SJSA1 (cell line): ENCODE measurements around the gene SRP9. TPM values are rescaled to one million over a fixed set of nuclear protein-coding genes. Genes with fewer than 3 reads are reported as not detected.
A peak's percentile ranks its signal among the peaks of the same experiment; 100 is the strongest.
"Not testable (repeated sequence)": the region's sequence is repeated elsewhere in the genome, so short reads cannot be mapped to it uniquely, and the experiment has no call there.

Source experiments
- DNase-seq, 2 experiments: peaks; one replicate each; pipeline ENCODE4 v3.0.0-alpha.2; 2015 to 2020; ENCODE audit warnings: low spot score in 2 of 2, low read depth in 1 of 2
- H3K27ac ChIP-seq: fragments of 250-450 bp; sonication (Bioruptor Pico); 2 replicates; pipeline ENCODE4 v1.5.1; 2020; ENCODE audit warnings: mild to moderate bottlenecking, moderate library complexity
- H3K27me3 ChIP-seq: fragments of 250-450 bp; sonication (Bioruptor Pico); replicated peaks from 2 replicates; pipeline ENCODE4 v1.5.1; 2020; ENCODE audit warnings: mild to moderate bottlenecking, moderate library complexity
- H3K36me3 ChIP-seq: fragments of 250-450 bp; sonication (Bioruptor Pico); 2 replicates; pipeline ENCODE4 v1.5.1; 2020; ENCODE audit warnings: mild to moderate bottlenecking
- H3K4me1 ChIP-seq: fragments of 250-450 bp; sonication (Bioruptor Pico); replicated peaks from 2 replicates; pipeline ENCODE4 v1.6.1; 2021; ENCODE audit warnings: mild to moderate bottlenecking
- H3K4me3 ChIP-seq: fragments of 250-450 bp; sonication (Bioruptor Pico); 2 replicates; pipeline ENCODE4 v1.5.1; 2020; ENCODE audit warnings: mild to moderate bottlenecking
- H3K9me3 ChIP-seq: fragments of 250-450 bp; sonication (Bioruptor Pico); replicated peaks from 2 replicates; pipeline ENCODE4 v1.5.1; 2020; ENCODE audit warnings: mild to moderate bottlenecking
- total RNA-seq: library from RNA; depleted of rRNA; stranded (reverse); fragments of >200 nt; shearing (Covaris generic); gene quantifications from 2 replicates; pipeline ENCODE4 v1.2.3, GENCODE V29; 2014

The SRP9 gene
- total RNA-seq, 1 experiment from 2014 or later, result 735 TPM

DNA sequence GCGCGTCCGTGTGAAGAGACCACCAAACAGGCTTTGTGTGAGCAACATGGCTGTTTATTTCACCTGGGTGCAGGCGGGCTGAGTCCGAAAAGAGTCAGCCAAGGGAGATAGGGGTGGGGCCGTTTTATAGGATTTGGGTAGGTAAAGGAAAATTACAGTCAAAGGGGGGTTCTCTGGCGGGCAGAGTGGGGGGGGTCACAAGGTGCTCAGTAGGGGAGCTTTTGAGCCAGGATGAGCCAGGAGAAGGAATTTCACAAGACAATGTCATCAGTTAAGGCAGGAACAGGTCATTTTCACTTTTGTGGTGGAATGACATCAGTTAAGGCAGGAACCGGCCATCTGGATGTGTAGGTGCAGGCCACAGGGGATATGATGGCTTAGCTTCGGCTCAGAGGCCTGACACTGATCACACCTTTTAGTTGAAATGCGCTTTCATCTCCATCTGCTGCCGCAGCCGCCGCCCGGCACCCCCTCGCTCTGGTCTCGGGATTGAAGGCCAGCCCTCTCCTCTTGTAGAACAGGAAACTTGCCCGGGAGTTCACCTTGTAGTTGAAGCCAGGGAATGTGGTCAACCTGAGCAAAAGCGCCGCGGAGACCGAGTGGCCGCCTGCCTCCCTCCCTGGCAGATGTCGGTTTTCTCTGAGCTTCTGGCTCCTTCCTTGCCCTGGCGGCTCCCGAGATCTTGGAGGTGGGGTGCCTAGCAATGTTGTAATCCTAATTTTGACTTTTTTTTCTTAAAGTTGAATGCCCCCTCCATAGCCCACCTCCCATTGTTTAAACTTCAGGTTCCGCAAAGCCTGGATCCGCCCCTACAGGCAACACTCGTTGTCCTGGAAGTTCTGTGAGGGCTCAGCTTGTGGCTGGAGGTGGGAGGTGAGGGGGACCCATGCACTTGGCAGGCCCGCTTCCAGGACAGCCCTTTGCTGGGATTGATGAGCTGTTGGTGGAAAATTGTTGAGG lies 33.2 kb downstream of the SRP9 start:
- peak in 1 of 2 experiments; percentile 12 for DNase-seq
- peak overlapping the region; percentile 55 for H3K4me3 ChIP-seq
- not testable (repeated sequence) for H3K27me3 ChIP-seq, H3K9me3 ChIP-seq
- H3K27ac ChIP-seq, result peak overlapping the region; percentile 44
- peaks cover 13% of the 10 kb centered on the region for H3K36me3 ChIP-seq
- peaks cover 32% of the 10 kb centered on the region for H3K4me1 ChIP-seq

DNA sequence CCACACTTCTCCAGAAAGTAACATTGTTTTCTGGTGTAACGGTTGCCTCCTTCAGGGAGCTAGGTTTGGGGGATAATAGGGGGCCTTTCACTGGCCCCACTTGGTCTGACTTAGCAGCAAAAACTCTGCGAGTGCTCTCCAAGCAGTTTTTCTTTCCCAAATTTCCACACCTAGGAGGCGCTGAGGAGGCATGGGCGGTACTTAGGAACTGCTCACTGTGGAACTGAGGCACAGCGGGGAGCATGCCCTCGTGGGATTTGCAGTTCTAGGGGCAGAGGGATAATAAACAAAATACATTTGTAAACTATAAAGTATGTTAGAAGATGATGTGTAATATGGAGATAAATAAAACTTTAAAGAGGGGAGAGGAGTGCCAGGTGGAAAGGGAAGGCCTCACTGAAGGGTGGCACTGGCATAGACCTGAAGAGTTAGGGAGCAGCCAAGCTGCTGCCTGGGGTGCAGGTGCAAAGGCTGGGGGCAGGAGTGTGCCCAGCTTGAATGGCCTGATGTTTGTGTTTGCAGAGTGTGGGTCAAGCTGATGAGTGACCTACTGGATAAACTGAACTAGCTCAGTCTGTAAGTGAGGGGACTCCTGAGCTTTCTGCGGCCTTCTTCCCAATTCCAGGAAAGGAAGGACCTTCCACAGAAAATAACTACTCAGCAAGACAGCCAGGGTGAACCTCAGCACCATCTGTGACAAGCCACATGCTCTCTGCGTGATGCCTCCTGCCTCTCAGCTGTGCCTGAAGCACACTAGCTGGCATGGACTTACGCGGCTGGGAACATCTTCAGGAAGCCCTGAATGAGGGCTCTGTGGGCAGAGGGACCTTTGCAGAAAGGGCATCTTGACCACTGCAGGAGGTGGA lies 34.2 kb downstream of the SRP9 start:
- no peak for DNase-seq
- Histone ChIP-seq H3K27ac (no peak overlapping the region), H3K4me1 (peaks cover 38% of the 10 kb centered on the region), H3K36me3 (peaks cover 21% of the 10 kb centered on the region), H3K4me3 (no peak overlapping the region), H3K27me3 (no peaks in the 10 kb centered on the region), H3K9me3 (no peaks in the 10 kb centered on the region)

DNA sequence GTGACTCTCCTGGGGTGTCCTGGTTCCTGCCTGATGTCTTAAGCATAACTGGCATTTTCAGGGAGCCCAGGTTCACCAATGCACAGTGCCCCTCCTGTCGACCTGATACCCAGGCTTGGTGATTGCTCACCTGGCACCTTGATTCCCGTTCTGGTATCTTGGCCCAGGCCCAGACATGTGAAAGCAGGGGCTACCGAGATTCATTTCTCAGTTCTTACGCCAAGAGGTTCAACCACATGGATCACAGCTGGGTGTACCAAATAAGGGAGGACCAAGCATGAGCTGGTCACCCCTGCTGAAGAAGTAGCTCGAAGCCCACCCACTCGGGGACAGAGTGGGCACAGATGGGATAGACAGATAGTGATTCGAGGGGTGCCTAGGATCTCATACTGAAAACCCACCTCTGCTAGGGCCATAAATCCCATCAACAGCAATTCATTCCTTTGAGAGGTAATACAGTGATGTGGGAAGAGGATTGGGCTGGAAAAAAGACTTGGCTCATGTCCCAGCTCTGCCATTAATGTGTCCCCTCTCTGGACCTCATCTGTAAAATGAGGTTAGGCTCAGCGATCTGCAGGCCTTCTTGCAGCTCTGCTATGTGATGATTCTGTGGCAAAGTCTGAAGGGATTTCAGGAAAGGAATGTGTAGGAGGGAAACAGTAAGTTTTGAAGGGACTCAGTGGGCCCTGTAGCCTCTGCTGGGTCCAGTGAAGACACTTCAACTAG lies 35.0 kb downstream of the SRP9 start:
- Histone ChIP-seq H3K9me3 (no peaks in the 10 kb centered on the region), H3K4me1 (peaks cover 46% of the 10 kb centered on the region), H3K4me3 (no peak overlapping the region), H3K36me3 (peaks cover 22% of the 10 kb centered on the region), H3K27me3 (no peaks in the 10 kb centered on the region), H3K27ac (no peak overlapping the region)
- no peak for DNase-seq

DNA sequence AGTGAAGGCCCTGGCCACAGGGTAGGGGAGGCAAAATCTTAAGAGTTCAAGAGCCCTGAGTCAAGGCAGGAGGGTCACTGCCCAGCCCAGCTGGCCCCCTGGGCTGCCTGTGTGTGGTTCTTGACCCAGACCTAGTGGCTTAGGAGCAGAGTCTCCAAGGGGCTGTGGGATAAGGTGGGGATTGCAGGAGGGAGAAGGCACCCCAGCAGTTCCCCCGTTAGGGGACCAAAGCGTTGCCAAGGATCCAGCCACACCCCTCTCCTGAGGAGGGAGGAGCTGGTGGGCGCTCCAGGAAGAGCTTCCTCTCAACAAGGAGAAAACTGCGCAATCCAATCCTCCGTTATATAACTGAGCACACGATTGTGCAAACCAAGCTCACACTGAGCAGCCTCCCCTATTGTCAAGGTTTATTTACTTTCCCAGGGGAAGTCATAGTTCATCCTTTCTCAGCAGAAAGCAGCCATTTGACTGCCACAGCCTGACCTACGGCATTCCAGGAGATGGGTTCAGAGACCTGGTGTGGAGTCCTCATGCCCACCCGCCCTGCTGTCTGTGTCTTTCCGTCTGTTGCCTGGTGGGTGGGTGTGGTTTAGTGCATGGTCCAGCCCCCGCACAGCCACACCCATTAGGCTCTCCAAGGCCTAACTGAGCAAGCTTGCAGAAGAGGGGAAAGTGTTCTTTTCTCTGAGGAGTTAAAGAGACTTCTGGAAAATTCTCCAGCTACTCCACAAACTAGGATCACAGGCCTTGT lies 35.8 kb downstream of the SRP9 start:
- peak in 1 of 2 experiments; percentile 21 for DNase-seq
- peaks cover 53% of the 10 kb centered on the region for H3K4me1 ChIP-seq
- H3K27ac ChIP-seq, result peak overlapping the region; percentile 22; the same call in 1 of the 2 replicates

DNA sequence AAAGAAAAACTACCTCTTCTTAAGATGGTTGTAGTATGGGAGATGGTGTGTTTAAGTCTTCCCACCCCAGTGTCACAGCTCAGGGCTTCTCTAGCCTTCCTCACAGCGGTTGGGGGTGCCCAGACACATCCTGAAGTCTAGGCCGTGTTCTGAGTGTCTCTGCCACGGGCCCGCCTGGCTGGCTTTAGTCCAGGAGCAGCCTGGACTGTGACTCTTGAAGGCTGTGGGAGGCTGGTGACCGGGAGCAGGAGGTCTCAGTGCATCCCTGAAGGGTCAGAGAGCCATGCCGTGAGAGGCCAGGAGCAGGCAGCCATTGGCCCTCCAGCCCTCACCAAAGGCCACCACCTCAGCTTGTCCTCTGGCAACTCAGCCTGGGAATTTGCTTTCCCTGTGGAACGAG lies 36.8 kb downstream of the SRP9 start:
- Histone ChIP-seq H3K4me1 (peaks cover 52% of the 10 kb centered on the region), H3K27me3 (no peaks in the 10 kb centered on the region), H3K9me3 (no peaks in the 10 kb centered on the region), H3K36me3 (peaks cover 22% of the 10 kb centered on the region), H3K27ac (no peak overlapping the region), H3K4me3 (no peak overlapping the region)
- no peak for DNase-seq

More for the DNA sequence above, 35.8 kb downstream of the SRP9 start:
- no peaks in the 10 kb centered on the region for H3K27me3 ChIP-seq
- H3K36me3 ChIP-seq, result peaks cover 22% of the 10 kb centered on the region
- H3K9me3 ChIP-seq, result no peaks in the 10 kb centered on the region
- no peak overlapping the region for H3K4me3 ChIP-seq

DNA sequence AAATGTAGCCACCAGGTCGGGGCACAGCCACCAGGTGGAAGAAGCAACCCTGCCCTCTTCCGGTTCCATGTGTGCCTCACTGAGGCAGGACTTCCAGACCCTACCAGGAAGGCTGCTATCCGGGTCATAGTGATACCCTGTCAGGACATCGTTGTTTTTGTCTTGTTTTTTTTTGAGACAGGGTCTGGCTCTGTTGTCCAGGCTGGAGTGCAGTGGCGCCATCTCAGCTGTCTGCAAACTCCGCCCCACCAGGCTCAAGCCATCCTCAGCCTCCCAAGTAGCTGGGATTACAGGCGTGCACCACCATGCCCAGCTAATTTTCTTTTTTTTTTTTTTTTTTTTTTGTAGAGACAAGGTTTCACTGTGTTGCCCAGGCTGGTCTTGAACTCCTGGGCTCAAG lies 37.5 kb downstream of the SRP9 start:
- H3K4me3 ChIP-seq, H3K9me3 ChIP-seq, H3K27me3 ChIP-seq, DNase-seq, H3K27ac ChIP-seq: not testable (repeated sequence)
- Histone ChIP-seq H3K4me1 (peaks cover 51% of the 10 kb centered on the region), H3K36me3 (peaks cover 26% of the 10 kb centered on the region)

DNA sequence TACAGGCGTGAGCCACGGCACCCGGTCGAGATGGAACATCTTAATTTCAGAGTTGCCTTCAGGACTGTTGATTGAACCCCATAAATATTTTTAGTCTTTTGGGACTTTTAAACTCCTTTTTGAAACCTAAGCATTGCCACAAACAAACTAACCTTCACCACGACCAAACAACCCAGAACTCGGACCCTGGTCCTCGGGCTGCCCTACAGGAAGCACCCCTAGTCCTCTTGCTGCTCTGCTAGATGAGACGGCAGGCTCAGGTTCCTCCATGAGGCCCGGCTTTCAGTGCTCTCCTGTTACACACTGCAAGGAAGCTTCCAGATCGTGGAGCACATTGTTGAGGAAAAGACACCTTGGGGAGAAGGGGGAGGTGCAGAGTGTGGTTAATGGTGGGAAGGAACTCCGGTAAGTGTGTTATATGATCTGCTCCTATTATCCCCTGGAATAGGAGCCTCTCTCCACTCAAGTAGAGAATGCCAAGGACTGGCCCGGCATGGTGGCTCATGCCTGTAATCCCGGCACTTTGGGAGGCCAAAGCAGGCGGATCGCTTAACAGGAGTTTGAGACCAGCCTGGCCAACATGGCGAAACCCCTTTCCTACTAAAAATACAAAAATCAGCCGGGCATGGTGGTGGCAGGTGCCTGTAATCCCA lies 38.0 kb downstream of the SRP9 start:
- no peak overlapping the region for H3K27ac ChIP-seq
- no peaks in the 10 kb centered on the region for H3K9me3 ChIP-seq
- DNase-seq, result no peak
- H3K27me3 ChIP-seq, result no peaks in the 10 kb centered on the region
- H3K36me3 ChIP-seq, result peaks cover 26% of the 10 kb centered on the region
- H3K4me1 ChIP-seq, result peaks cover 56% of the 10 kb centered on the region
- H3K4me3 ChIP-seq, result no peak overlapping the region

DNA sequence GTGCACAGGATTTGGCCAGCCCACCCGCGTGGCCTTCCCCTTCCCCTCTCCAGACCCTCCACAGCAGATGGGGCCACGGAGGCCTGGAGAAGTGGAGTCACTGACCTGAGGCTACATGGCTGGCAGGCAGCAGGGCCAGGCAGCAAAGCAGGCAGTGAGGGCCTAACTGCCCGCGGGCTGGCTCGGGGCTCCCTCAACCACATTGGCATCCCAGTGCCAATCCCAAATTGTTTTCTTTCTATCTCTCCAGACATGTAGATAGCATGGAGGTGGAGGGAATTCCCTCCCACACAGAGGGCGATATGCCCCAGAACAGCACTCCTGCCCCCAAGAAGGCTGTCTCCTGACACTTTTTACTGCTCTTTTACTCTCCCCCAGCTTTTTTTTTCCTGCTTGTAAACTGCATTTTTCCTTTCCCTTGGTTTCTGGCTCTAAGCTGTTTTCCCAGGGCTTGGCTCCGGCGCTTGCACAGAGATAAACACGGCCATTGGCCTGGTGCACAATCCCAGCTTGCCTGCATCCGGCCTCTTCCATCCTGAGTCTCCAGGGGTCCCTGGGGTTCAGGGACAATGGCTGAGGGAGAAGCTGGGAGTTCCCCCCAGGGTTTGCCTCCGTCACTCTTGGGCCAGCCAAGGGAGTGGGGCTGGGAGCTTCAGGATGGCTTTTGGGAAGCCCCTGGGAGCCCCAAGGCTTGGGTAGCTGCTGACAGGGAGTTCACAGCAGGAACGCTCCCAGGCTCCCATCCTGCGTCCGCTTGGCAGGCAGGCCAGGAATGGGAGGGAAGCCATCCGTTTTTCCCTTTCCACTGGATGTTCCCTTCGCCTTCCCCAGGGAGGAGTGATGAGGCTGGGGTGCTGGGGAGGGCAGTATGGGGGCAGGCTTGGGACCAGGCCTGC lies 39.3 kb downstream of the SRP9 start:
- Histone ChIP-seq H3K9me3 (no peaks in the 10 kb centered on the region), H3K27ac (peak overlapping the region; percentile 88), H3K36me3 (peaks cover 29% of the 10 kb centered on the region), H3K27me3 (no peaks in the 10 kb centered on the region), H3K4me3 (no peak overlapping the region), H3K4me1 (peaks cover 48% of the 10 kb centered on the region)
- DNase-seq, result peak in 1 of 2 experiments; percentile 14

DNA sequence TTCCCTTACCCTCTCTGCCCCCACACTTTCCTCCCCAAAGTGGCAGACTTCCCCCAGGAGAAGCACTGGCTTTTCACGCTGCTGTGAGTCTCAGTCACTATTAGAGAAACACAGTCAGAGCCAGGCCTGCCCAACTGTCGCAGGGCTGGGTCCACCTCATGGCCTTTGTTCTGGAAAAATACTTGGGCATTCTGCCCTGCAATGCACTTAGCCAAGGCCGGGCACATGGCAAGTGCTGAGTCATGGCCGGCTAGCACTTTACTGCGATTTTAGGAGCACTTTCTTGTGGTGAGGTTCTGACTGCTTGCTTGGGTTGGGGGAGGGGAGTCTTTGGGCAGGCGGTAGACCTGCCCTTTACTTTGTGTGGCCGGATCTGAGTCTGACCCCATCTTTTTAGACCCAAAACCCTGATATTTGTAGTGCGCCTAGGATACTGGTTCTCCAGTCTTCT lies 40.0 kb downstream of the SRP9 start:
- no peaks in the 10 kb centered on the region for H3K27me3 ChIP-seq
- H3K9me3 ChIP-seq, result no peaks in the 10 kb centered on the region
- DNase-seq, result peak; percentile 89 to 95
- H3K36me3 ChIP-seq, result peaks cover 32% of the 10 kb centered on the region
- H3K4me1 ChIP-seq, result peaks cover 48% of the 10 kb centered on the region
- peak overlapping the region; percentile 88 for H3K27ac ChIP-seq
- H3K4me3 ChIP-seq, result no peak overlapping the region

DNA sequence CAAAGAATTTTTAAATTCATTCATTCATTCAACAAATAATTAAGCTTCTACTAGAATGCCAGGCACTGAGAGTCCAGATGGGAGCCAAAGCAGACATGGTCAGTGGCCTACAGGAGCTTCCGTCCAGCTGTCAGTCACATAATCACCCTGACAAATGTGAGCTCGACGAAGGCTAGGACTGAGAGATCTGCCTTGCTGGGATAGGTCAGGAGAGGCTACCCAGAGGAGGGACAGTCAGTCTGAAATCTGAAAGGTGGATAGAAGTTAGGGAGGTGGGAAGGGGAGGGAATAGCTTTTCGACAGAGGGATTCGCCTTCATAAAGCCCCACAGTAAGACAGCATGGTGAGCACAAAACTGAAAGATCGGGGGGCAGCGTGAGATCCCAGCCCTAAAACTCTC lies 40.6 kb downstream of the SRP9 start:
- no peaks in the 10 kb centered on the region for H3K9me3 ChIP-seq
- no peaks in the 10 kb centered on the region for H3K27me3 ChIP-seq
- peaks cover 44% of the 10 kb centered on the region for H3K4me1 ChIP-seq
- H3K4me3 ChIP-seq, result no peak overlapping the region
- peak overlapping the region; percentile 88 for H3K27ac ChIP-seq
- no peak for DNase-seq
- peaks cover 32% of the 10 kb centered on the region for H3K36me3 ChIP-seq

DNA sequence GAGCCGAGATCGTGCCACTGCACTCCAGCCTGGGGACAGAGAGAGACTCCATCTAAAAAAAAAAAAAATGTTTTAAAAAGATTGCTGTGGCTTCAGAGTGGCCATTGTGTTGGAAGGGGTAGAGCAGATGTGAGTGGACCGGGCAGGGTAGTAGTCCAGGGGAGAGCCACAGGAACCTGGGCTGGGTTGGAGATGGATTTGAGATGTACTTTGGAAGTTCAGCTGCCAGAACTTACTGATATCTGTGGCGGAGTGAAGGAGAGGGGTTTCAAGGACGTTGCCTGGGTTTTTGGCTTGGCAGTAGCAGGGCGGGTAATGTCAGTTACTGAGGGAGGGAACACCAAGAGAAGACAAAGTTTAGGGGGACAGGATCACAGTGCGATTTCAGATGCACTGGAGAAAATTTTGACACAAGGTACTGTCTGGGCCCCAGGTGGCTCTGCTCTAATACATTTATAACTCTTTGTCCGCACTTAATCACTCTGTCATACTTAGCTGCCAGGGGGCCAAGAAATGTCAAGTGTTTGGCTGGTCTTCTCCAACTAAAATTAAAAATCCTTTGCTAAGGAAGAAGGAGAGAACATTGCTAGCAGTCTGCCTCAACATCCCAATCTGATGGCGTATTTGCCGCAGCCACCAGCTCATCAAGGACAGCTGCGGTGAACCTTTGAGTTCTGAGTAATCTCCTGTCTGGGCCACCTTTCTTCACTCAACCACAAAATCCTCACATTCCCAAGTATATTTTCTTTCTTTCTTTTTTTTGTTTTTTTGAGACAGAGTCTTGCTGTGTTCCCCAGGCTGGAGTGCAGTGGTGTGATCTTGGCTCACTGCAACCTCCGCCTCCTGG lies 41.9 kb downstream of the SRP9 start:
- Histone ChIP-seq H3K36me3 (peaks cover 24% of the 10 kb centered on the region), H3K4me1 (peaks cover 32% of the 10 kb centered on the region), H3K4me3 (no peak overlapping the region), H3K9me3 (no peaks in the 10 kb centered on the region), H3K27ac (no peak overlapping the region), H3K27me3 (no peaks in the 10 kb centered on the region)
- no peak for DNase-seq
